SJCRH30 (cell line): ENCODE data around the gene SPOCK1. TPM values are rescaled to one million over a fixed set of nuclear protein-coding genes. Genes with fewer than 3 reads are reported as not detected.
"Not testable (repeated sequence)": the region's sequence is repeated elsewhere in the genome, so short reads cannot be mapped to it uniquely, and the experiment has no call there.

Experiments
- DNase-seq, 2 experiments: peaks; one replicate each; pipeline ENCODE4 v3.0.0-alpha.2; 2015 to 2020
- H3K27ac ChIP-seq: fragments of 250-450 bp; sonication (Bioruptor Pico); 2 replicates; pipeline ENCODE4 v1.5.1; 2020; ENCODE audit warnings: mild to moderate bottlenecking, moderate library complexity
- H3K27me3 ChIP-seq: fragments of 250-450 bp; sonication (Bioruptor Pico); 2 replicates; pipeline ENCODE4 v1.5.1; 2020; ENCODE audit warnings: mild to moderate bottlenecking, moderate library complexity
- H3K36me3 ChIP-seq: fragments of 250-450 bp; sonication (Bioruptor Pico); 2 replicates; pipeline ENCODE4 v1.5.1; 2020; ENCODE audit warnings: mild to moderate bottlenecking, moderate library complexity
- H3K4me1 ChIP-seq: fragments of 250-450 bp; sonication (Bioruptor Pico); 2 replicates; pipeline ENCODE4 v1.5.1; 2020; ENCODE audit warnings: mild to moderate bottlenecking, moderate library complexity
- H3K4me3 ChIP-seq: fragments of 250-450 bp; sonication (Bioruptor Pico); 2 replicates; pipeline ENCODE4 v1.5.1; 2020; ENCODE audit warnings: mild to moderate bottlenecking, moderate library complexity
- H3K9me3 ChIP-seq: fragments of 250-450 bp; sonication (Bioruptor Pico); replicated peaks from 2 replicates; pipeline ENCODE4 v1.5.1; 2020; ENCODE audit warnings: mild to moderate bottlenecking, moderate library complexity
- total RNA-seq: library from RNA; depleted of rRNA; stranded (reverse); fragments of >200 nt; shearing (Covaris generic); gene quantifications from 2 replicates; pipeline ENCODE4 v1.2.3, GENCODE V29; 2014; rRNA removed

The SPOCK1 gene
- total RNA-seq, 1 experiment from 2014 or later = 0.06 TPM

- no peaks in the 10 kb centered on the region for H3K27me3 ChIP-seq
- no peak overlapping the region for H3K27ac ChIP-seq
- no peak for DNase-seq
- no peaks in the 10 kb centered on the region for H3K36me3 ChIP-seq
- H3K4me3 ChIP-seq = no peak overlapping the region
- H3K4me1 ChIP-seq = no peaks in the 10 kb centered on the region
- H3K9me3 ChIP-seq = no peaks in the 10 kb centered on the region
Observed at GRCh38 chr5:136985785-136986475, 513.2 kb downstream of the SPOCK1 start.

- Histone ChIP-seq H3K9me3 (no peaks in the 10 kb centered on the region), H3K27me3 (no peaks in the 10 kb centered on the region), H3K27ac (no peak overlapping the region), H3K36me3 (no peaks in the 10 kb centered on the region), H3K4me1 (no peaks in the 10 kb centered on the region), H3K4me3 (no peak overlapping the region)
- DNase-seq = no peak
Observed at GRCh38 chr5:136984772-136985446, 514.2 kb downstream of the SPOCK1 start.

- H3K27ac ChIP-seq = no peak overlapping the region
- no peaks in the 10 kb centered on the region for H3K4me1 ChIP-seq
- H3K36me3 ChIP-seq = no peaks in the 10 kb centered on the region
- H3K9me3 ChIP-seq = no peaks in the 10 kb centered on the region
- H3K4me3 ChIP-seq = no peak overlapping the region
- no peaks in the 10 kb centered on the region for H3K27me3 ChIP-seq
- DNase-seq = no peak
Observed at GRCh38 chr5:136981936-136982335, 517.2 kb downstream of the SPOCK1 start.

GRCh38 chr5:136979131-136979530 lies 520.0 kb downstream of the SPOCK1 start:
- Histone ChIP-seq H3K4me1 (no peaks in the 10 kb centered on the region), H3K9me3 (no peaks in the 10 kb centered on the region), H3K27ac (no peak overlapping the region), H3K27me3 (no peaks in the 10 kb centered on the region), H3K4me3 (no peak overlapping the region), H3K36me3 (no peaks in the 10 kb centered on the region)
- DNase-seq = no peak

- no peak for DNase-seq
- no peaks in the 10 kb centered on the region for H3K4me1 ChIP-seq
- H3K27me3 ChIP-seq = no peaks in the 10 kb centered on the region
- H3K4me3 ChIP-seq = no peak overlapping the region
- no peaks in the 10 kb centered on the region for H3K9me3 ChIP-seq
- no peak overlapping the region for H3K27ac ChIP-seq
- H3K36me3 ChIP-seq = no peaks in the 10 kb centered on the region
Observed at GRCh38 chr5:136963504-136963903, 535.6 kb downstream of the SPOCK1 start.

- no peaks in the 10 kb centered on the region for H3K4me1 ChIP-seq
- H3K27ac ChIP-seq = no peak overlapping the region
- no peak for DNase-seq
- H3K4me3 ChIP-seq = no peak overlapping the region
- H3K36me3 ChIP-seq = no peaks in the 10 kb centered on the region
- H3K27me3 ChIP-seq = no peaks in the 10 kb centered on the region
- H3K9me3 ChIP-seq = no peaks in the 10 kb centered on the region
Observed at GRCh38 chr5:136957428-136957827, 541.7 kb downstream of the SPOCK1 start.

- H3K36me3 ChIP-seq, H3K27ac ChIP-seq, H3K4me1 ChIP-seq, H3K27me3 ChIP-seq, DNase-seq, H3K9me3 ChIP-seq, H3K4me3 ChIP-seq: not testable (repeated sequence)
Observed at GRCh38 chr5:136954142-136954541, 545.0 kb downstream of the SPOCK1 start.

GRCh38 chr5:136953346-136954069 lies 545.6 kb downstream of the SPOCK1 start:
- H3K27me3 ChIP-seq, DNase-seq, H3K27ac ChIP-seq, H3K4me3 ChIP-seq, H3K4me1 ChIP-seq, H3K9me3 ChIP-seq, H3K36me3 ChIP-seq: not testable (repeated sequence)

- Histone ChIP-seq H3K4me1 (no peaks in the 10 kb centered on the region), H3K4me3 (no peak overlapping the region), H3K36me3 (no peaks in the 10 kb centered on the region), H3K27me3 (no peaks in the 10 kb centered on the region), H3K9me3 (no peaks in the 10 kb centered on the region), H3K27ac (no peak overlapping the region)
- DNase-seq = no peak
Observed at GRCh38 chr5:136927571-136927970, 571.6 kb downstream of the SPOCK1 start.

GRCh38 chr5:136926073-136926472 lies 573.1 kb downstream of the SPOCK1 start:
- no peak overlapping the region for H3K27ac ChIP-seq
- H3K27me3 ChIP-seq = no peaks in the 10 kb centered on the region
- H3K4me3 ChIP-seq = no peak overlapping the region
- no peaks in the 10 kb centered on the region for H3K4me1 ChIP-seq
- H3K36me3 ChIP-seq = no peaks in the 10 kb centered on the region
- no peak for DNase-seq
- no peaks in the 10 kb centered on the region for H3K9me3 ChIP-seq

Other genes starting within 250 kb of the SPOCK1 start
- 0.03 TPM in 1 of 2 replicates, not detected in the other for gene KLHL3, start 236.8 kb upstream of the SPOCK1 start, total RNA-seq